ENCODE measurements around the gene GGA3. TPM values are rescaled to one million over a fixed set of nuclear protein-coding genes. Genes with fewer than 3 reads are reported as not detected.

GGA3 gene
- total RNA-seq, 1 donor from 2014 or later = 34.3 TPM

- TF ChIP-seq, protein P1, sequence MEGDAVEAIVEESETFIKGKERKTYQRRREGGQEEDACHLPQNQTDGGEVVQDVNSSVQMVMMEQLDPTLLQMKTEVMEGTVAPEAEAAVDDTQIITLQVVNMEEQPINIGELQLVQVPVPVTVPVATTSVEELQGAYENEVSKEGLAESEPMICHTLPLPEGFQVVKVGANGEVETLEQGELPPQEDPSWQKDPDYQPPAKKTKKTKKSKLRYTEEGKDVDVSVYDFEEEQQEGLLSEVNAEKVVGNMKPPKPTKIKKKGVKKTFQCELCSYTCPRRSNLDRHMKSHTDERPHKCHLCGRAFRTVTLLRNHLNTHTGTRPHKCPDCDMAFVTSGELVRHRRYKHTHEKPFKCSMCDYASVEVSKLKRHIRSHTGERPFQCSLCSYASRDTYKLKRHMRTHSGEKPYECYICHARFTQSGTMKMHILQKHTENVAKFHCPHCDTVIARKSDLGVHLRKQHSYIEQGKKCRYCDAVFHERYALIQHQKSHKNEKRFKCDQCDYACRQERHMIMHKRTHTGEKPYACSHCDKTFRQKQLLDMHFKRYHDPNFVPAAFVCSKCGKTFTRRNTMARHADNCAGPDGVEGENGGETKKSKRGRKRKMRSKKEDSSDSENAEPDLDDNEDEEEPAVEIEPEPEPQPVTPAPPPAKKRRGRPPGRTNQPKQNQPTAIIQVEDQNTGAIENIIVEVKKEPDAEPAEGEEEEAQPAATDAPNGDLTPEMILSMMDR (IDR thresholded peaks at IDR 0.05) = no peak
- Mint-ChIP-seq H3K27me3 (ENCODE audit: unreplicated experiment) (no peaks in the 10 kb centered on the region), H3K36me3 (ENCODE audit: unreplicated experiment) (peaks cover 40% of the 10 kb centered on the region), H3K9me3 (ENCODE audit: unreplicated experiment) (no peaks in the 10 kb centered on the region), H3K27ac (ENCODE audit: unreplicated experiment) (no peak overlapping the region), H3K4me3 (ENCODE audit: unreplicated experiment) (no peak overlapping the region), H3K4me1 (ENCODE audit: unreplicated experiment) (peaks cover 2% of the 10 kb centered on the region)
- no peak for DNase-seq (ENCODE audit: extremely low spot score, unreplicated experiment)
Observed at GRCh38 chr17:75237100-75238014, 24.0 kb downstream of the GGA3 start.

GRCh38 chr17:75232786-75233185 is 28.6 kb downstream of the GGA3 start:
- no peak for DNase-seq (ENCODE audit: extremely low spot score, unreplicated experiment)
- H3K9me3 Mint-ChIP-seq (ENCODE audit: unreplicated experiment) = no peaks in the 10 kb centered on the region
- H3K36me3 Mint-ChIP-seq (ENCODE audit: unreplicated experiment) = peaks cover 36% of the 10 kb centered on the region
- TF ChIP-seq, protein P1 (IDR thresholded peaks at IDR 0.05) = no peak
- no peaks in the 10 kb centered on the region for H3K27me3 Mint-ChIP-seq (ENCODE audit: unreplicated experiment)
- H3K27ac Mint-ChIP-seq (ENCODE audit: unreplicated experiment) = no peak overlapping the region
- no peak overlapping the region for H3K4me3 Mint-ChIP-seq (ENCODE audit: unreplicated experiment)
- H3K4me1 Mint-ChIP-seq (ENCODE audit: unreplicated experiment) = no peaks in the 10 kb centered on the region

DNA sequence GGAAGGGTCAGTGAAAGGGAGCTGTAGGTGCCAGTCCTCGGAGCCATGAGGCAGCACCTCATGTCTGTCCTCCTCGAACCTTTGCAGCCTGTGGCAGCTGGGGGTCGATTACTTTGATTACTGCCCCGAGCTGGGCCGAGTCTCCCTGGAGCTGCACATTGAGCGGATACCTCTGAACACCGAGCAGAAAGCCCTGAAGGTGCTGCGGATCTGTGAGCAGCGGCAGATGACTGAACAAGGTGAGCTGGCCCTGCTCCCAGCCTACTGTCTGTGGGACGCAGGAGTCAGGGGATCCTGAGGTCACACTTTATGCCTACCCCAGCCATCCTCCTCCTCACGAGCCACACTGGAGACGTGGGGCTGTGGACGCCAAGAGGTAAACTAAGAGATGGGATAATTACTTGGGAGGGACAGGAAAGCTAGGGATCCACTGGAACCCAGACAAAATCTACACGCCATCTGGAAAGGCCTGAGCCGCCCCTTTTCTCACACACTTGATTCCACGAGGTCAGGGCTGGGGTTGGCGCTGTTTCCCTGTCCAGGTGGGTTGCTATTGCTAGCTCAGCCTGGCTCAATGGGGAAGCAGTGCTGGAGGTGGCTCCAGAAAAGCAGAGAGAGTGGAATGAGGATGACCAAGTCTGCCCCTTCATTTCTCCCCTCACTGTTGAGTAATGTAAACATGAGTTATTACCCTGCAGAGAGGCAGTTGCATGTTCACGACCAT is 29.5 kb downstream of the GGA3 start:
- no peak overlapping the region for H3K27ac Mint-ChIP-seq (ENCODE audit: unreplicated experiment)
- H3K4me3 Mint-ChIP-seq (ENCODE audit: unreplicated experiment) = no peak overlapping the region
- no peaks in the 10 kb centered on the region for H3K4me1 Mint-ChIP-seq (ENCODE audit: unreplicated experiment)
- no peak for DNase-seq (ENCODE audit: extremely low spot score, unreplicated experiment)
- H3K27me3 Mint-ChIP-seq (ENCODE audit: unreplicated experiment) = no peaks in the 10 kb centered on the region
- TF ChIP-seq, protein P1 (IDR thresholded peaks at IDR 0.05) = no peak
- H3K9me3 Mint-ChIP-seq (ENCODE audit: unreplicated experiment) = no peaks in the 10 kb centered on the region
- peaks cover 35% of the 10 kb centered on the region for H3K36me3 Mint-ChIP-seq (ENCODE audit: unreplicated experiment)

- no peak overlapping the region for H3K4me3 Mint-ChIP-seq (ENCODE audit: unreplicated experiment)
- no peaks in the 10 kb centered on the region for H3K27me3 Mint-ChIP-seq (ENCODE audit: unreplicated experiment)
- H3K4me1 Mint-ChIP-seq (ENCODE audit: unreplicated experiment) = no peaks in the 10 kb centered on the region
- H3K9me3 Mint-ChIP-seq (ENCODE audit: unreplicated experiment) = no peaks in the 10 kb centered on the region
- H3K27ac Mint-ChIP-seq (ENCODE audit: unreplicated experiment) = no peak overlapping the region
- TF ChIP-seq, protein P1 (IDR thresholded peaks at IDR 0.05) = no peak
- DNase-seq (ENCODE audit: extremely low spot score, unreplicated experiment) = no peak
- H3K36me3 Mint-ChIP-seq (ENCODE audit: unreplicated experiment) = peaks cover 39% of the 10 kb centered on the region
Observed at GRCh38 chr17:75231071-75231470, 30.3 kb downstream of the GGA3 start.

DNA sequence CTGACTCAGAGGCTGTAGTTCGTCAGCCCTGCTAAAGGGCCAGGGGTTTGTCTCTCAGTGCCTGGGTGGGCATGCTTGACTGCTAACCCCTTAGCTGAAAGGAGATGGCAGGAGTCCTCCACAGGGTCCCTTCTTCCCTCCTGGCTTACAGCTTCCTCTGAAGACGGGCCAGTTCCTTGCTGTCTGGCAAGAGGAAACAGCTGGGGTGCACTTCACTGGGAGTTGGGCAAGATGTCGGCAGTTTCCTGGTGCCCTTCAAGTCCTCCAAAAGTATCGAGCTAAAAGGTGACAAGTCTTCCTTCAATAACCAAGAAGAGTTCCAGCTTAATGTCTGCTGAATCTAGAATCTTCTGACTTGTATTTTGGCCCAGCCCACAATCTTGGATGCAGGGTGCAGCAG is 32.6 kb downstream of the GGA3 start:
- peaks cover 39% of the 10 kb centered on the region for H3K36me3 Mint-ChIP-seq (ENCODE audit: unreplicated experiment)
- no peaks in the 10 kb centered on the region for H3K4me1 Mint-ChIP-seq (ENCODE audit: unreplicated experiment)
- no peak overlapping the region for H3K4me3 Mint-ChIP-seq (ENCODE audit: unreplicated experiment)
- TF ChIP-seq, protein P1 (IDR thresholded peaks at IDR 0.05) = no peak
- H3K9me3 Mint-ChIP-seq (ENCODE audit: unreplicated experiment) = no peaks in the 10 kb centered on the region
- H3K27ac Mint-ChIP-seq (ENCODE audit: unreplicated experiment) = no peak overlapping the region
- H3K27me3 Mint-ChIP-seq (ENCODE audit: unreplicated experiment) = no peaks in the 10 kb centered on the region
- DNase-seq (ENCODE audit: extremely low spot score, unreplicated experiment) = no peak
